Measurements from ENCODE around the gene EFNA5.

Gene EFNA5

DNA sequence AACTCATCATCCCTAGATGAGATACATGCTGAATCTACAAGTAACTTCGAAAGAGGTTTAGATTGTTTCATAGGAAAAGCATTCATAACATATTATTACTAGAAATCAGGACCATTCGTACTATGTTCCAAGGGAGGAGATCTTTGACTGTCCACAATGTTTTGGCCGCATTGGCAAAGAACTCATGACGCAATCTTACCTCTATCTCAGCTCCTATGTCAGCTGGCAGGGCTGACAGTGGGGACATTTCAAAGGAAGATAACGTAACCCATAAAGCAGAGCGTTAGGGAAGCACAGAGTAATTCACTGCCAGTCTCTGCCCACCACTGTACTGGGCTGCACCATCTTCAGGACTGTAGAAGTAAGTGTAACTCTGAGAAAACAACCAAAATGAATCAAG lies 69.7 kb downstream of the EFNA5 start:
- no peak for DNase-seq

DNA sequence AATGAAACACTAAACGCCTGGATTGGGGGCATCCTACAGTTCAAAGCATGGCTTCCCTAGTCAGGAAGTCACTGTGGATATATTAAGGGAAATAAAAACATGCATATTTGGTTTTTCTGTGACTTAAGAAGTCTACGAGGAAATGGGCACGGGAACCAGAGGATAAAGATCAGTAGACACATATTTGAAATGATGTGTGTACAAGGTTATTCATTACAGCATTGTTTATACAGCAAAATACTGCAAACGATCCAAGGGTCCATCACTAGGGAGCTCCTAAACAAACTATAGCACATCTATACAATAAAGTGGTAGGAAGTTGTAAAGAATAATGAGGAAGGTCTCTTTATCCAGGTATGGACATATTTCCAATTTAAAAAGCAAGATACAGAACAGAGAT lies 71.8 kb downstream of the EFNA5 start:
- DNase-seq, result no peak

DNA sequence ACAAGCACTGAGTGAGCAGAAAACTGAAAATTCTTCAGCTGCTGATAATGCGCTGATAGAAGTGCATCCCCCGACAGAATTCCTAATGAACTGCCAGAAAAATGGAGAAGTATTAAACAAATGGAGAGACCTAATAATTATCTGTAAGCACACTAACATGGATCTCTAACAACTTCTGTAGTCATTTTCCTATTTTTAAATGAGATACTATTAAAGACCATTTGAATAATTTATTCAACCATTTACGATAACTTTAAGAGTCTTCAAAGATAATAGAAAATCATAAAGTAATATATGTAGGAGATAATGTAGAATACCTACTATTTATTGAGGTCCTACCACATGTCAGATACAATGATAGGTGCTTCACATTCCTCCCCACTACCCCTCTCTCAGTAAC lies 72.9 kb downstream of the EFNA5 start:
- no peak for DNase-seq

DNA sequence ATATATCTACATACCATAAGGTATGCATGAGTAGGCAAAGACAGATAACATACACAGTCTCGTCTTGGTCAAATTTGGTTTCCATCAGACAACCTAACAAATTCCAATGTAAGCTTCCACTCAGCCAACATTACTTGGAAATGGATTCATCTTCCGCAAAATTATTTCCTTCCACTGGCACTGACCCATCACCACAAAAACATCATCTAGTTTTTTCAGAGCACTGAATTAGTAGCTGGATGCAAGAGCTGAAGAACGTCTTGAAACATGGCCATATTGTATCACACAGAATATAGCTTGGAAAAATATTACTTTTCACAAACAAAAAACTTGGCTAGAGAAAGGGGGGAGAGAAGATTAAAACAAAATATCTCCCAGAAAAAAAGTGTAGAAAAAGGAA lies 73.5 kb downstream of the EFNA5 start:
- DNase-seq, result no peak

DNA sequence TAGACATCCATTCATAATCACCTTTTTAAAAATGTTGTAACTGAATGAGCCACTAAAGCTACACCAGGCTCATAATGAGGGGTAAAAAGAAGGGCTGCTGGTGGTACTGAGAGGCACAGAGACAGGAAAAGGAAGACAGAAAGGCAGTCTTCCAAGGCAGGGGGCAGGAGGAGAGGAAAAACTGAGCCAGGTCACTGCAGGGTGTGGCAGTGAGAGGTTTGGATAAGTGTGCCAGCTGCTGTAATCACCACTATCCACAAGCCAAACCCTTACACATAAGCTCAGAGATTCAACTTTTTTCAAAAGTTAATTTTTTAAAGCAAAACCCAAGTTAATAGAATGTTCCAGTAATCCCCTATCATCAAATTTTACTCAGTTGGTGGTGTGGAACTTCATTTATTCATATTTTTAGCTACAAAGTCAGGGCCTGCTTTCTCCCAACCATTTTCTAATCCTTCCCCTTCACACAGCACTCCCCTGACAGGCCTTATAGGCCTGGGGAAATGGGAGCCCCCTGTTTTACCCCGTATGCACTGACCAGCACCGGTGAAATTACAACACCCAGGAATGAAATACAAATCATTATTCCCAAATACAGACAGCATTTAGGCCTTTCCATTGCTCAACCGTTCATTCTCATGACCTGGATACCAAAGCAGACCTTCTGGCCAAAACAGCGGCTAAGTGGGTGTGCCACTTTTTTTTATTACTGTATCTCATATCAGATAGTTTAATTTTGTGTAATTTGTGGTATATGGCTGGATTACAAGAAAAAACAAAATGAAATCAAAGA lies 76.3 kb downstream of the EFNA5 start:
- DNase-seq, result no peak

DNA sequence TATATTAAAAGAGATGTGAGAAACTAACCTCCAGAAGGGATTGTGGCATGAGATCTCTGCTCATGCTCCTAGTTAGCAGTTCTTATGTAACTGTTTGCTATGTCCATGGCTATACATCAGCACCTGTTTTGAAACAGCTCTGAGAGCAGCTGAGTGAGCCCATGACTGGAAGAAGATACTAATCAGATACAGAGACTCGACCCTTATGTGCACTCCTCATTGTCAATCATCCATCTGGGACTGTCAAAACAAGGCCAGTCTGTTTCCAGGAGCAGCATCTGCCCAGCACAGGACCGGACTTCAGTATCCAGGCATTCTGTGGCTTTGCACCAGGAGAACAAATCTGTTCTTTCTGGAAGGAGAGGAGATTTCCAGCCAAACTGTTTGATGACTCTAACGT lies 77.7 kb downstream of the EFNA5 start:
- no peak for DNase-seq

DNA sequence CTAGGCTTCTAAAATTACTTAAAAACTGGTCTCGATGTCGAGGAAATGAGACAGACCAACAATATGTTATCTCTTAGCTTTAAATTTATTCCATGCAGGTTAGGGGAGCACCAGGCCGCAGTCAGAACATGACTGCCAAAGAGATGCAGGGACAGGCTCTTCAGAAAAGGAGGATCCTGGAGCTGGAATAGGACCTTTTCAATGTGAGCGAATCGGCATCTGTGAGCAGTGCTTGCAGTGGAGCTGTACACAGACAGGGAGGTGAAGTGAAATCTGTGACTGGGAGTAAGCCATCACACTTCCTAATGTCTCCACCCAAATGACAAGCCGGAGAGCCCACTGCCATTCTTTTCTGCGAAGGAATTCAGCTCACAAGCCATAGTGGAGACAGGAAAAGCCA lies 78.2 kb downstream of the EFNA5 start:
- no peak for DNase-seq

DNA sequence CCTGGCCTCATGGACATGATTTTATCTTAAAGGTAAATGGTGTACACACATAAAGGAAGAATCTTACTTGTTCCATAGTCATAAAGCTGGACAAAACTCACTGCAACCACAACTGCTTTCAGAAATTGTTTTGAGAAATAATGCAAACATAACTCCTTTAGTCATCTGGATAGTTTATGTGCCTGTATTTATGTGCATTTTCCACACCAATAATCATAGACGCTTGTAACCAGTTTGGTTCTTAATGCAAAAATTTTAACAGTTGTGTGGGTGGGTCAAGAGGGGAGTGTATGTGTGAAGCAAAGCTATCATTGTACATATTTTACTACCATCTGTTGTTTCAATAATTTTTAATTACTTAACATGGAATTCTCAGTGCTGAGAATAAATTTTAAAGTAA lies 80.1 kb downstream of the EFNA5 start:
- no peak for DNase-seq

DNA sequence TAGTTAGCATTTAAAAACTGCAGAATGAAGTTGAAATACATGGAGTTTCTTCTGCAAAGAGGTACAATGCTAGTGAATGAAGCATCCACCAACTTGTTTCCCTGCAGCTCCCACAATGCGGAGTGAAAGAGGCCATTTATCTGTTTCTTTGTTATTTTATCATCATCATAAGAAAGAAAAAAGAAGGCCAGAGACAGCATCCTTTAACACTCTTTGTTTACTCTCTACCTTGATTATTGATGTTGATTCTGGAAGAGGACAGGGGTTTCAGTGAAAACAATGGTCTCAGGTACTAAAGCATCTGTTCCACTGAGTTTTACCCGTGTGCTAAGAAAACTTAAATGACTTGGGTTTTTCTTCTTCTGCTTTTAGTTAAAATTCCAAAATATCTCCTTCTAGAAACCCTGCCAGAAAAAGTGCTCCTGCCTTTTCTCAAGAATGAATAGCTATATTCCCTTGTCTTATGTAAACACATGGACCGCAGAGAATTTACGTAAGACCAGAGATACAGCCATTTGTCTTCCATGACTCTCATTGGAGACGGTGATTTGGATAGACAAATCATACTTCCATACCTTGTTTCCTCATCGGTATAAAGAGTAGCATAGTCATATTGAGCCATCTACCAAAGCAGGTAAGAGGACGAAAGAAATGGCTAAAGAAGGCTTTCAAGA lies 81.1 kb downstream of the EFNA5 start:
- DNase-seq, result no peak

DNA sequence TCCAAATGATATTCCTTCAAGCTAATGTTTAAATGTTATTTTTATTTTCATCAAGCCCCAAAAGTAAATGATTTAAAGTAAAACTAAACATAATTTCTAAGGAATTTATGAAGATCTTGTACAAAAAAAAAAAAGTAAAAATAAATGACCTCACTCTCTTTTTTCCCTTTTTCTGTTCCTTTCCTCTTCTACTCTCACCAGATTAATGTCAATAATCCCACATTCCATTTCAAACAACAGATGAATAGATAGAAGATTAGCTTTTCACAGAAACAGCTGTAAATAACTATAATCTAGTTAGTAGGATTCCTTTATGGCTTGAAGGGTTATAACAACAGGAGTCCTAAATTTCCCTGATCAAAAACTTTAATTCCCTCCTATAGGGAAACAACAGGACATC lies 88.1 kb downstream of the EFNA5 start:
- DNase-seq, result no peak

DNA sequence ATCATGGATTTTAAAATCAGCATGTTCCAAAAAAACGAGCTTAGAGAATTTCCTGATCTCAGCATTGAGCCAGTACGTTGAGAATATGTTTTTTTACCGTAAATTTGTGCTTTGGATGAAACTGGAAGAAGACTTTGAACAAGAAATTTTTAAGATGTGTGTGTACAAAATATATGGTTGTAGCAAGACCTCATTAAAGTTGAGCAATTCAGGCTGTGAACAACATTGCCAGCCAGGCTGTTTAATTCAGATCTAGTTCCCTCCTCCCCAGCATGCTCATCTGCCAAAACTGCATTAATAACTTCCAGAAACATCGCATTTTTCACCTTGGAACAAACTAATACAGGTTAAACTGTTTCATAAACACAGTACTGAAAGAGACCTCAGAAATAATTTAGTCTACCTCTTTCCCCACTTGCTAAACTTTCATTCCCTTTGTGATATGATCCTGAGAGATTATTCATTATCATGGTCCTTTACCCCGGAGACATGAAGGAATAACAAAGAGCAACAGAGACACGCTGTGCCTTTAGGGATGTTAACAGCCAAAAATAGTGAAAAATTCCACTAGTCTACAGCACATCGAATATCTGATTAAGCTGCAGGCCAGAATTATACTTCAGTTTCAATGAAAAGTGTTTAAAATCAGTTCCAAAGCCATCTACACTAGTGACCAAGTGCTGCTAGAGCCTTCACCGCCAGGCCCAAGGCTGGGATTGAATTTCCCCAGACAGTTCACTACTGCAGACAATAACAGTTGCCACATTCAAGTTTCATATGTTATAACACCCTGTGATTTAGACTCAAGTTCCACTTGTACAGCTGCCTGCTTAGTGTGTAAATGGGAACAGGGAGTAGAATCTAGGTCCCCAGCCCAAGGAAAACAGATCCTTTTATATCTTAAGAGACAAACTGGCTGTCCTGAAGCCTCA lies 89.6 kb downstream of the EFNA5 start:
- no peak for DNase-seq

DNA sequence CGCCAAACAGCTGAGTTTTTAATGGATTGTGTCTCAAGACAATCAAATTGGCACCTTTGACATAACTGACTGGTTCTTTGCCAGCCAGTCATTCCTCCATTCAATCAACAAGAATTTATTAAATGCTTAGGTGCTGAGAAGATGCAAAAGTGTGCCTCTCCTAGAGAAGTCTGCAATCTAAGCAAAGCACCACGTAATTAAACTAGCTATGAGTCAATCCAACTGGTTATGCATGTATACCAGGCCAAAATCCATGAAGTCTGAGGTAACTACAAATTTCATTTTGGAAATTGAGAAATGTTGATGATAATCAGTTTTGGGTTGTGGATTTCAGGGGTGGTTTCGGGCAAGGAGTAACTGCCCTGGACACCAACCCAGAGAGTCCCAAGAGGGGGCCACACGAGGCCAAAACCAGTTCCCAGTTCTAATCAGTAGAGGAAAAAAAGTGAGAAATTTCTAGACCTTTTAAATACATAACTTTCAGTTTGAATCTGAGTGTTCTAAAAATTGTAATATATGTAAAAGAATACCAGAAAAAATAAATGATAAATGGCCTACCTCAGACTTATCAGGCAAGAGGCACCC lies 92.6 kb downstream of the EFNA5 start:
- DNase-seq, result no peak

DNA sequence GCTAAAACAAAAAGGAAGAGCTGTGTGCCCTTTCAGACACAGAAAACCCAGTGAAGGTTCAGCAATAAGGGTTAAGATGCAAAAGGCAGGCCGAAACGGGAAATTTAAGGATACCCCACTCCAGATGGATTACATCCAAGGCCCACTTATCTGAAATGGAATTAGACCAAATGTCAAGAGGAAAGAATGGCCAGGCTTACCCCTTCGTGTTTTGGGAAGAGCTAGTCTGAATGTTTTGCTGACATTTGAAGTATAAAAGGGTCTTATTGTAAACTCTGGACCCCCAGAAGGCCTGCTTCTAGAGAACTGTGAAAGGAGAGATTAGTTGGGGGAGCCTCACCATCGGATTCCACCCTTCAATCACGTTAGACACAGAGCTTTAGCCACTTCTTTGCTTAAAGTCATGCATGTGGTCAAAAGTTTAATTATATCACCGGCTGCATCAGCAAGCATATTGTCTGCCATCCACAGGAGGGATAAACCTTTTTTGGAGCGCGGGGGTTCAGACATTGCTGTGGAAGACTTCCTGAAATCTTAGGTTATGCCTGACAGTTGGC lies 93.3 kb downstream of the EFNA5 start:
- no peak for DNase-seq

DNA sequence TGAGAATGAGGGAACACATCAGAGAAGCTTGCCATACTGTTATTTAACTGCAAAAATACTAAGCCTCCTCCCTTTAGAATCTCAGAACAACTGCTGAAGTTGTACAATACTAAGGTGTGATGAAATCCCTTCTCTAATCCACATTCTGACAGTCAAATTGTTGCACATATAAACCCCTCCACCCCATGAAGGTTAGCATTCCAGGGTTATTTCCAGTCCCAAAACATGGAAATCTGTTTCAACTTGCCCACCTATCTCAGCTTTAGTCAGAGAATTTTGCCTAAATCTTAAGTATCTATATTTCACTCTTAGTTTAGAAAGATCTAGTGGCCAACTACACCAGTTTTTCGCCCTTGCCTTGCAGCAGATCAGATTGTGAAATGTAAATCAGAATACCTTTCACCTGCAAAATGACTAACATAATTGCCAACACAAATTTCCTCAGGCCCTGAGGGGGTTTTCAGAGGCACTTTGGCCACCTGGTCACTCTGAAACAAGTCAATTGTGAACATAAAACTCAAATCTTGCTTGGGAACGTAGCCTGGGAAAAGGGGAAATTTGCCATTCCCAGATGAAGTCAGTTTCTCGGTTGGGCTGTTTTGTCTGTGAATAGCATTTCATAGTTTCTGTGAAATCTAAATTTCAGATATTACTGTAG lies 93.9 kb downstream of the EFNA5 start:
- DNase-seq, result no peak

DNA sequence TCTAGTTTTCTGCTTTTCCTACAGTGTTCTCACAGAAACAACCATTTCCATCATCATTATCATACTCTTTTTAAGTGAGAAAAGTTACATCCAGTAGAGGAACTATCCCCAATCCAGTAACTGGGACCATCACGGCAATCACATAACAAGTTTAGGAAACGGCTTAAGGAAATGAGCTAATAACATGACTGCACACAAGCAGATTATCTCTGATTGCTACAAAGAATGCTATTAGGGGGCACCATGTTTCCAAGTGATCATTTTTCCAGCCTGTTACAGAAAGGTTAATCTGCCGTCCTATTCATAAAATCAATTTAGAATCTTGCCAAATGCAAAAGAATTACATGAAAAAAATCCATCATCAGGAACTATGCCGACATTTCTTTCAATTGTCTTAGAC lies 94.6 kb downstream of the EFNA5 start:
- DNase-seq, result no peak

DNA sequence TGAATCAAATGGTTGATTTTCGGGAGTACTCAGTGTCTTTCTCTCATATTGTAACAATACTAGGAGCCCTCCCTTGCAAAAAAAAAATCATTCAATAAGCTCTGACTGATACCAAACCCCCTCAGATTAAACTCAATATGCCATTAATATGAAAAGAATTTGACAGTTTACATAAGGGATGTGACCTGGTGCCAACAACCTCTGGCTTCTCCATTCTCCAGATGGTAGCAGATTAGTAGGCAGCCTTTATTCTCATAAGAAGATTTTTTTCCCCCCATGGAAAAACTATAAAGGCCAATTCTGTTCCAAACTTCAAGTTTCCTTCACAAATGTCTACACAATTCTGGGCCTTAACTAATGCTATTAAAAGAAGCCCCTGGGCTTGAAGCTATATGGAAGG lies 96.5 kb downstream of the EFNA5 start:
- DNase-seq, result no peak

DNA sequence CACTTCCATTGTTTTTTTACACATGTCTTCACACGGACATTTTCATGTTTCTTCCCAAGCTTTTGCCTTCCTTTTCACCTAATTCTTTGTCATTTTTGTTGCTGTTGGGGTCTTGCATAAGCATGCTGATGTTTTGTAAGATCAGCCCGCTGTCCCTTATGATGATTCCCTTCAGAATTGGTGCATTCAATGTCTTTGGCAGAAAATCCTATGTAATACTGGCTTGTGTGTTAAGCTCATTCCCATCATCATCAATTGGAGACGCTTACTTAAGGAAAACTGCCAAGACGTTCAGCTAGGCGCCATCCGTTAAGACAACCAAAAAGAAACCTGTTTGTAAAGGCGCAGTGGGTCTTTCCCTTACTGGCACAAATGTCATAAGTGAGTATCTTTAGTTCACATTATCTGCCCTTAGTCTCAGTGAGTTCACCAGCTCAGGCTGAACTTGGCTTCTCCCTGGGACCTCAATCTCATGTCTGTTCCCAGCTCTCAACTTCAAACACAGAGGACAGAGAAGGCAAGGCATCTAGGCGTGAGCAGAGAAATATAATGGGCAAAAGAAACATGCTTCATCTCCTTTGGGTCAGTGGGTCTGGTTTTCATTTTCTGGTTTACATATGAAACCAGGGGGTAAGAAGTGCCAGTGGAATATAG lies 97.9 kb downstream of the EFNA5 start:
- DNase-seq, result no peak

DNA sequence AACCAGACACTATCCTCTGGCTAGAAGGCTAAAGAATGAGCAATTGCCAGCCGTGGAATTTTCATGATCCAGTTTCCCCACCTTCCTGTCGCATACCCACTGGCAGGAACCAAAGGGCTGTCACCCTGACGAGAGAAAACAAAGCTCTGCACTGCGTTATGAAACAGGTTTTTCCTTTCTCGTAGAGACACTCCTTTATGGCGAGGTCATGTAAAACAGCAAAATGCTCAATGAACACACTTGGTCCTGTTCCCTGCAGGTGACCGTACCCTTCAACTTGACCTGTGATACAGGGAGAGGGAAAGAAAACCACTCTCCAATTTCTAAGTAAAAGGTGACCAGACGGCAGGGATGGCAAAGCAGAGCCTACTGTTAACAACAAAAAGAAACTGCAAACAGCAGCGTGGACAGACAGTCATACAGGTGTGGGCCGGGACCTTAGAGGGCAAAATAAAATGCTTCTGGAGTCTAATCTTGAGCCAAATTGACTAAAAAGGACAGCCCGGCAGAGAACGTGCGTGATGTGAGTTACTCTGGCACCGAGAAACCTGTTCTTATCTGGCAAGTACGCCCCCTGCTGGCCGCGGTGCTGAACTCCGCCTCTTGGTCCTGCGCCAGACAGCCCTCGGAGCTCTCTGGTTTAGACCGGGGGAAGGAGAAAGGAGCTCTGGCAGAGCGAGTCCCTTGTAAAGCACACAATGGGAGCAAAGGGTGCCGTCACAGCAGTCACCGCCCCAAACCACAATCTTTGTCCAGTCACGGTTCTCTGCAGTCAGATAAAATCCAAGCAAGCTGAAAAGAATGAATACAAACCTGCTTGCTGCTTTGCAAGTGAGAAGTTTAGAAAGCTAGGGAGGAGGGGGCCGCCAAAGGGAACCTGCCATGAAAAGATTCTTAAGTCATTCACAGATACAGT lies 98.9 kb downstream of the EFNA5 start:
- peak; percentile 90 for DNase-seq

DNA sequence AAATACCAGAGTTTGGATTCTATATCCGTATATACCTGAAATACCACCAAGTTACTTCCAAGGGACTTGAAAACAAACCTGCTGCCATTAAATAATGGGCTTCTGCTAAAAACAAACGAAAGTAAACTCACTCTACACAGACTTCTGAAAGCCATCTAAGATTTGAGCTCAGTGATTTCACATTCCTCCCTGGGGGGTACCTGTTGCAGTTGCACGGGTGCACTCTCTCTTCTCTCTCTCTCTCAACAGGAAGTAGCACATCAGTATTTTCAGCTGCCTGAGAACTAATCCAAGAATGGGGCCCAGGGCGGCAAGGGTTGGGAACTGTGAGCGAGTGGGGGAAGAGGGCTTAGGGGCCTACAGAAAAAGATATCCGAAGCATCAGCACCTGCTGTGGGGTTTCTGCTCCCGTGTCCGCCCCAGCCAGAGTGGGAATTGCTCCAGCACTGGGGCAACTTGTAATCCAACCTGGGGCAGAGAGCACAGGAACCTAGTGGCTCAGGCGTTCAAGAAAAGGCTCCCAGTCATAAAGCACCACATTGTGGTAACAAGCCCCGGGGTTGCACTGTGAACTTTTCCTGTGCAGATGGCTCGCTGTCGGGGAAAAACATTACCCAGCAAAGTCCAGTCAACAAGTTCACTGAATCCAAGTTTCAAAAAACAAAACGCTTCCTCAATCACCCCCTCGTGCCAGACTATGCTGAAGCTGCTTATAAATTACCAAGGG lies 99.8 kb downstream of the EFNA5 start:
- DNase-seq, result no peak

DNA sequence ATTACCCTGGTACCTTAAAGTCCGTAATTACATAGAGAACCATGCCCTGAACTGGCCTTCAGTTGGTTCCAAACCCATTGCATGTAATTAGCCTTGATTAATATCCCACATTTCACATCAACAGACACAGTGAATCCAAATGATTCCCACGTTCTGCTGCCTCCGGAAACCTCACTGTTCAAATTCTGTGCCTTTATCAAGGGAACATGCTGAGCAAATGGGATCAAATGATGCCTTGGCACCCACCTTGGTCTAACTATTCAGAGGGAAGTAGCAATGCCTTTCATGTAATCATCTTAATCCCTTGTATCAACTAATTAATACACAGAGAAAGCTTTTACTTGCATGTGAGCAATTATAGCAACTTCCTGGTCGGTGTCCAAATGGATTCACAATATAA lies 100.6 kb downstream of the EFNA5 start:
- DNase-seq, result no peak

Measured in GOT3 (cell line).